SU-DHL-6 (cell line): Measurements from ENCODE around the gene NTHL1.

ENCODE experiments used
- CTCF ChIP-seq: fragments of 200-600 bp; sonication (generic); IDR thresholded peaks from one replicate; pipeline ENCODE4 v1.5.1; 2017; ENCODE audit warnings: antibody characterized with exemption, mild to moderate bottlenecking, low read length, moderate library complexity; ENCODE audit not compliant: insufficient read depth, poor library complexity, severe bottlenecking
- EZH2phosphoT487 ChIP-seq: fragments of 200-600 bp; sonication (generic), shearing (Covaris generic); conservative IDR thresholded peaks from 2 replicates; pipeline ENCODE4 v1.6.1; 2018; ENCODE audit warnings: mild to moderate bottlenecking, antibody characterized with exemption, low read length, moderate library complexity, mixed read lengths

GRCh38 chr16:2053211-2053610, 5.6 kb upstream of the NTHL1 start:
- no peak for TF ChIP-seq CTCF
- TF ChIP-seq EZH2phosphoT487, result no peak
